Kasumi-1 (cell line): Measurements from ENCODE around the gene BICDL2.

ENCODE experiments used
- DNase-seq, 2 experiments: peaks; one replicate each; lab custom pipeline; 2025; lab: John Stamatoyannopoulos, UW

Gene BICDL2

DNA sequence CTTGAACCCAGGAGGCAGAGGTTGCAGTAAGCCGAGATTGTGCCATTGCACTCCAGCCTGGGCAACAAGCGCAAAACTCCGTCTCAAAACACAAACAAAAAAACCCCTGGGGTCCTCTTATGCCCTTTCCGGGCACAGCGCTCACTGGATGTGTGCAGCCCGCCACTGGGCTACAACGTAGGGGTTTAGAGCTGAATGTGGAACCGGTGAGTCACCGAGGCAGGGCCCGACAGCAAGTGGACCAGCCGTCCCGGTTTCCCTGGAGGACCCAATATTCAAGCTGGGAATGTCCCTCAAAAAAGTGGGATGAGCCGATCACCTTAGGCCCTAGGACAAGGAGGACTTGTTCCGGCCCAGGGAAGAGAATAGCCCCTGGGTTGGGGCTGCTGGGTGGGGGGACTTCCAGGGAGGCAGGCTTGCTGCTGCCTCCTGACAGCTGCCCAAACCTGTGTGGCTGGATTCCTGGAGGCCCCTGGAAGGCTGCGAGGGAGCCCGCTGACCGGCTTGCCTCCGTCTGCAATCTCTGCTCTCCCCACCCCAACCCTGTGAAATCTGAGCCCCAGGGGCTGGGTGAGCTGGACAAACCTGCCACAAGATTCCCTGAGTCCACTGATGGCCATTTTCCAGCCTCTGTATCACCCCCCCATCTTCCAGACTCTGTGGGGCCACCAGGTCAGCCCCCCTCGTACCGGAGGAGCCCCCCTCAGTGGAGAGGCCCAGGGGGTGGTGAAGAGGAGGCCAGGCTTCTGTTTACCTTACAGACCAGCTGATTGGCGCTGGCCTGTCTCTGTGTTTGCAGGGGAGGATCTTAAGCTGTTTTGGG is 27.0 kb downstream of the BICDL2 start:
- DNase-seq, result no peak

DNA sequence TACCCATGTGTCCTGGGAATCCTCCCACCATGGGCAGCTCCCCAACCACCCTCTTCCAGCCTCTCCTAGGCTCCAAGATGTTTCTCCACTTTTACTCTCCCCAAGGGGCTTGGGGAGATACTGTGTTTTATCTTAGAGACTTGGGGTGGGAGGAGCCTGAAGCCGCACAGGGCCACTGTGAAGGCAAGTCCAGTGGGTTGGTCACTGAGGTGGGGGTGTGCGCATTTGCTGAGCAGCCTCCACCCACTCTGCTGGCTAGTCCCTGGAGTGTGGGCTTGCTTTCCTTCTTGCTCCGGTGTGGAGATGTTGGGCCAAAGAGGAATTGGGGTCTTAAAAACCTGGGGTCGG is 28.1 kb downstream of the BICDL2 start:
- no peak for DNase-seq

DNA sequence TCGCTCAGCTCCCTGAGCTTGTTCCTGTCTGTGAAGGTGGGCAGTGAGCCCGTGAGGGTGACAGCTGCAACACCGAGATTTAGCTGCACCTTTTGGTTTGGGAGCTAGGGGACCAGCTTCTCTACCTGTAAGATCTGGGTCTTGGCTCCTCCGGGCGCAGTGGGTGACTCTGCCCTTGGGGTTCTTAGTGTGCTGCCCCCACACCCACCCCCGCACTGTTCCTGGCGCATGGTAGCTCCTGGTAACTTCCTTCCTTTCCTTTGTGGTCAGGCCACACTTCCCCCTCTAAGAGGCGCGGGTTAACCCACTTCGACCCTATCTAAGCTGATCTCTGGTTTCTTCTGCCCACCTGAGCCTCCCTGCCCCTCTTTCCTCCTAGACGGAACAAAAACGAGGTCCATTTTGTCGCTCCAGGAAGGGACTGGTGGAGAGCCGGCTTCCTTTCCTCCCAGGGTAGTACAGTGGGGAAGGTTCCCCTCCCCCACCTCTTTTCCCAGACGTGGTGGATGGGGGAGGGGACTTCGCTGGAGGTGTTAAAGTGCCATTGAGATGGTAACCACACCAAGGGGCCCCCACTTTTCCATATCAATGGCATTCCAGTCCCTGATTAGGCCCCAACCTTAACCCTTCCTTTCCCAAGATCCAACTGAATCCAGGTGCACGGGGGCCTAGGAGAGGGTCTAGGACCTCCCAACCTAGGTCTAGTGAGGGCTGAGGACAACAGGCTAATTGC is 28.6 kb downstream of the BICDL2 start:
- peak; percentile 16 to 43 for DNase-seq

DNA sequence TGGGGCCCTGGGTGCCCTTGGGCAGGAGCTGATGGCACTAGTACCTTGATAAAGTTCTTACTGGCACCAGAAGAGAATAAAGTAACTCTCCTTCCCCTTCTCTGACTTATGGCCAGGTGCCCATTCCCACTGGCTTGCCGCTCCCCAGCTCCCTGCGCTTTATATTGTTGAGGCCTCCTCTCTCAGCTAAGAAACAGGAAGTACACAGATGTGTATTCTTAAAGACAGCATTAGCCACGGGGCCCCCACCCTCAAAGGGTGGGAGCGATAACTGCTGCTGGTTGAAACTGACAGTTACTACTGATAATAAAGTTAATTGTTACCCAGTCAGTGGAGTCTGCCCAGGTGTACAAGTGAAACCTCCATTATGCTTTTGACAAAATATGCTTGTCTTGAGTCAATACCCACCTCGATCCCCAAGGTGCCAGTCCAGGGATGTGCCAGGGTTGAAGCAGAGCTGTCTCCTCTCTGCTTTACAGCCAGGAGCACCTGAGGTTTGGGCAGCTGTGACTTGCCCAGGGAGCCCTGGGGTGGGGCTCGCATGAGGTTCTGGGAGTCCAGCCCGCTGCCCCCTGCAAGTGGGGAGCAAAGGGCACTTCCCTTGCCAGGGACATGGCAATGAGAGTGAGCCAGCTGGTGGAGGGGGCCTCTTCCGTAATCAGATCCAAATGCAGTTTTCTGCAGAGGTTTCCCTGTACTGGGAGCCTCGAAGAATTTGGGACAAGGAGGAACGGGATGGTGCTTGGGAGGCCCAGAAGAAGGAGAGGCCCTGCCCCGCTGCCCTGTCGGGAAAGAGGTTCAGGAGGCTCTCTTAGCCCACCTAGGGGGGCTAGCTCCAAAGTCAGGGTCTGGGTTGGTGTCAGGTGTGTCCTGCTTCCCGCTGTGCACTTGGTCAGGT is 29.4 kb downstream of the BICDL2 start:
- DNase-seq, result peak; percentile 27 to 46

DNA sequence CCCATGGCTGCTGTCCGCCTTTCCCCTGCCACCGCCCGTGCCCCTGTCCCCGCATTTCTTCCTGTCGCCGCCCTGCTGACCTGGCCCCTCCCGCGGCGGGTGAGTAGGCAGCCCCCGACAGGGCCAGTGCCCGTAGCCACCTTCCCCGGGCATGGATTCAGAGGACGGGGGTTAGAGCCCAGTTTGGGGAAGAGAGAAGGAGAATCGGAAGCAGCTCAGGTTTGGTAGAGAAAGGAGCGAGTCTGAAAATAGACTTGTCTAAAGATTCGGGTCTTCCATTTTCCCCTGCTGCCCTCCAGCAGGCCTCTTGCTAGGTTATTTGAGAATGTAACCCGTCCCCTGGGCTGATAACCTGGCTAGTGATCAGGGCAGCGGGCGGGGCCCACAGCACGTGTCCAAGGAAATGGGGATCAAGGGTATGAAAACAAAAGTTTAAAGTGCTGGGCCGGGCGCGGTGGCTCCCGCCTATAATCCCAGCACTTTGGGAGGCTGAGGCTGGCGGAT is 31.9 kb downstream of the BICDL2 start:
- peak in 1 of 2 experiments; percentile 2 for DNase-seq

GRCh38 chr16:3004319-3004718 is 32.4 kb downstream of the BICDL2 start:
- no peak for DNase-seq

- DNase-seq, result peak; percentile 85 to 86
Observed at GRCh38 chr16:3003582-3004270, 33.0 kb downstream of the BICDL2 start.

- no peak for DNase-seq
Observed at GRCh38 chr16:3001316-3001715, 35.4 kb downstream of the BICDL2 start.

- no peak for DNase-seq
Observed at GRCh38 chr16:3000540-3000939, 36.2 kb downstream of the BICDL2 start.

- DNase-seq, result no peak
Observed at GRCh38 chr16:2999929-3000328, 36.8 kb downstream of the BICDL2 start.

DNA sequence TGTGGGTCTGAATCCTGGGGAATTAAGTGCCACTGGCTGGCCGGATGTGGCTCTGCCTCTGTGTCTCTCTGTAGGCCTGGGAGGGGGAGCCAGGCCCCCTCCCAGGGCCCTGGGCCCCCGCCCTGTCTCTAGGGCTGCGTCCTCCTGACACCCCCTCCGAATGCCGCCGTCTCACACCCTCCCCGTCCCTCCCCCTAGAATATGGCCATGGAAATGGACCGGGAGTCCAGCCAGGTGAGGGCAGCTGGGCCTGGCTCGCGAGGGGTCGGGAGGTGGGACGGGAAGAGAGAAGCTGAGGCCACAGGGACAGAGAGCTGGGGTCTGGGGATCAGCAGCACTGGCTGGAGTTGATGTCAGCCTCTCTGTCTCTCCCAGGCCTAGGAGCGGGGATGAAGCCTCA is 40.4 kb downstream of the BICDL2 start:
- no peak for DNase-seq

DNA sequence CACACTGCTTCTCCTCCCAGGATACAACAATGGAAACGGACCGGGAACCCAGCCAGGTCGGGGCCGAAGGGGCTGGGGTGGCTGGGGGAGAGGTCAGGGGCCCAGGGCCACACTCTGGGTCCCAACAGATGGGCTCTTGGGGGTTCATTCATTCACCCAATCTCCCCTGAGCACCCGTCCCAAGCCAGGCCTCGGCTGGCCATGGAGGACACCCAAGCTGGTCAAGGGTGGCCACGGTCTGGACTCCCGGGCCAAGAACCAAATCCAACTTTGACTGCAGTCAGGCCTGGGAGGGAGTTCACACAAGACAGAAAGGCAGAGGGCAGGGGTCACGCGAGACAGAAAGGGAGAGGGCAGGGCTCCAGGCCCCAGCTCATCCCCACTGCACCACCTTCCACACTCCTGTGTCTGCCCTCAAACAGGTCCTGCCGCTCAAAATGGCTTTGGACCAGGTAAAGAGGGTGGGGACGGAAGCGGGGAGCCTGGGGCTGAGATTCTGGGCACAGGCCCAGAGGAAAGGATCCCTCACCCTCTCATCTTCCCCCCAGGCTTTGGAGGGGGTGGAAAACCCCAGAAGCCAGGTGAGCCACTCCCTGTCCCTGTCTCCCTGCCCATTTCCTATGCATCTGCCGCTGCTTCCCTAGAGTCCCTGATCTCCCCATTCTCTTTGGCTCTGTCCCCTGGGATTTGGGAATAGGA is 44.2 kb downstream of the BICDL2 start:
- no peak for DNase-seq

DNA sequence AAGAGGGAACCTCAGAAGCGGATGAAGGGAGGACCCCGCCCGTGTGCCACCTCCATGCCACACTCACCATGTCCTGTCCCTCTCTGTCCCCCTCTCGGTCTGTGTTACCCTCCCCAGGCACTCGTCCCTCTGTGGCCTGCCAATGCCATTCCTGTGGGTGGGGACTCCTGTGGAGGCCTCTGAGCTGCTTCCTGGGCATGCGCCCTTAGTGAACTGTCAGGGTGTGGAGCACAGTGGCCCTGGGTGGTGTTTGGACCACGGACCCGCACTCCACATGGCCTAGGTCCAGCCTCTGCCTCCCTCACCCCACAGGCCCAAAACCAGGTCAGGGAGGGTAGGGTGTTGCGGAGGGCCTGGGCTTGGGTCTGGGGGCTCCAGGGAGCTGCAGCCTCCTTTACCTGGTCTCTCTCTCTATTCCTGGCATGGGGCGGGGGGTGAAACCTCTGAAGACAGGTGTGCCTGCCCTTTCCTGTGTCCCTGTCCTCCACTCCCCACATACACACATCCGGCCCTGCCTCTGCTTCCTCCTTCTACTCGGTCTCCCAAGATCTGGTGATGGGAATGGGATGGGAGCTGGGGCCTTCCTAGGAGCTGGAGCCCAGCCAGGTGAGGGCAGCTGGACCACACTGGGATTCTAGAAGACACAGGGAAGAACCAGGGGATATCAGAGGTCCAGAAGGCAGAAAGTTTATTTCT is 45.0 kb downstream of the BICDL2 start:
- no peak for DNase-seq

GRCh38 chr16:2990891-2991290 is 45.9 kb downstream of the BICDL2 start:
- no peak for DNase-seq

- DNase-seq, result no peak
Observed at GRCh38 chr16:2988590-2989099, 48.1 kb downstream of the BICDL2 start.

DNA sequence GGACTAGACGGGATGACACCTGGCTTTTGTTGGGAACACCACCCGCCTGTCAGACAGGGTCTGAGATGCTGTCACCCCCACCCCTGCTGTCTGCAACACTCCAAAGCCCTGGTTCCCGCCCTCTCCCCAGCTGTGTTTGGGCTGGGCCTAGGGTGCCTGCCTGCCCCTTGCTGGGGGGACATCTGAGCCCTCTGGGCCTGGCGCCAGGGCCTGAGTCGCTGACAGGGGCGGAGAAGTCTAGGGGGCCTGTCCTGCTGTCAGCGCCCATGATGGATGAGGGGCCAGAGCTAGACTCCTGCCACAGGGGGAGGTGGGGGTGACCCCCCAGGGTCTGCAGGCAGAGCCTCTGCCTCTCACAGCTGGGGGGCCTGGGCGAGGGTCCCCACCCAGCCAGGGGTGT is 48.9 kb downstream of the BICDL2 start:
- DNase-seq, result no peak

- no peak for DNase-seq
Observed at GRCh38 chr16:2987286-2987685, 49.5 kb downstream of the BICDL2 start.

DNA sequence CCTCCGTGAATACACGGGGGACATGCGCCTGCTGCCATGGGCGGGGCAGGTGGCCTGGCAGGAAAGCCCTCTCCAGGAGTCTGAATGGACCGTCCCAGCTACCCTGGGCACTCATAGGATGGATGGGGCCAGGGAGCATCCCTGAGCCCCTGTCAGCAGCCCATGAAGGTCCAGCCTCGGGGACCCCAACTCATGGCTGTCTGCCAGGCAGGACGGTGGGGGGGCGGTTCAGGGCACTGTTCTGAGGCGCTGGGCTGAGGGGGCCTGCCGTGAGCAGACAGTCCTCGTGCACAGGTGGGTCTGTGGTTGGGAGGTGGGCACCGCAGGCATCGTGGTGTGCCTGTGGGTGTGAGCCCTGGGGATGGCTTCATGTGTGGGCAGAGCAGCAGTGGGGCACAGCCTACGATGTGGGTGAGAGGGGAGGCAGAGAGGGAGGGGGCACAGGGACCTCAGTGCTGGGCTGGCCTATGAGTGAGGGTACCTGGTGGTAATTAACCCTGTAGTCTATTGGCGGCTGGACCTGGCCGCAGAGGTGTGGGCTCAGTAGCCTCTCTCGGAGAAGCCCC is 50.0 kb downstream of the BICDL2 start:
- DNase-seq, result no peak

DNA sequence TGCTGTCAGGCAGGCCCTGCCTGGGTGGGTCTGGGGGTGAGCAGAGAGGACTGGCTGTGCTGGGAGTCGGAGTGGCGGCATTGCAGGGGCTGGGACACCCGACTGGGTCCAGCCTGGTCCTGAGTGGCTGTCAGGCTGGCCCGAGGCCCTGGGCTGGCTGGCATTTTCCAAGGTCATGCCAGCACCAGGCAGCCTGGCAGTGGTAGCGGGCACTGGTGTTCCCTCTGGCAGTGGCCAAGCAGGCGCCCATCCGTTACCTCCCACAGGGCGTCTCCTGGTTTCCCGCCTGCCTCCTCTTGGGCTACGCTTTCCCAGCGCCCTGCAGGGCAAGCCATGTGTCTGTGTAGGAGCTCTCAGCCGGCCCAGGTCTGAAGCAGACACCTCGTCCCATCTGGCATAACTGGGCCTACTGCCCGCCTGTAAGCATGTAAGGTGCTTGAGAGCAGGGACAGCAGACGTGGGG is 50.8 kb downstream of the BICDL2 start:
- DNase-seq, result no peak

GRCh38 chr16:2985462-2985861 is 51.3 kb downstream of the BICDL2 start:
- DNase-seq, result no peak
